ENCODE results near the gene GLRA1.

GLRA1 gene

DNA sequence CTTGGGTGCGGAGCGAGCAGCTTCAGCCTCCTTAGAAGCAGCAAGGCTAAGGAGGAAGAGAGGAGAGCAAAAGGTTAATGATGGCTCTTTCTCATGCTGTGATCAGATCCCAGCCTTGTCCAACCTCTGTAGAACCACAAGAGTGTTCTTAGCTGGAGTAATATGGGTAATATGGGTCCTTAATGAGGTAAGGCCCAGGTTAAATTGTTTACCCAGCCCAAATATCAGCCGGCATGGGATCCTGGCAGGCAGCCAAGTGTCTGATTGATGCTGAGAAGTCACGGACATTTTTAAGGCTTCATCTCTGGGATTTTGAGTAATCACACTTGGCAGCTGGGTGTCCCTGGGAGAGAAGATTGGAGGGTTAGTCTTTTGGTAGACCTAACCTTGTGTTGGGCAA, 32.3 kb downstream of the GLRA1 start:
- Mint-ChIP-seq H3K27ac (no peak overlapping the region), H3K4me1 (peaks cover 22% of the 10 kb centered on the region), H3K4me3 (no peak overlapping the region), H3K36me3 (ENCODE audit: low read depth) (no peaks in the 10 kb centered on the region), H3K9me3 (no peaks in the 10 kb centered on the region), H3K27me3 (ENCODE audit: low read depth) (no peaks in the 10 kb centered on the region)
- no peak for TF ChIP-seq CTCF (IDR thresholded peaks at IDR 0.05; ENCODE audit: unreplicated experiment in 3 of 3)

DNA sequence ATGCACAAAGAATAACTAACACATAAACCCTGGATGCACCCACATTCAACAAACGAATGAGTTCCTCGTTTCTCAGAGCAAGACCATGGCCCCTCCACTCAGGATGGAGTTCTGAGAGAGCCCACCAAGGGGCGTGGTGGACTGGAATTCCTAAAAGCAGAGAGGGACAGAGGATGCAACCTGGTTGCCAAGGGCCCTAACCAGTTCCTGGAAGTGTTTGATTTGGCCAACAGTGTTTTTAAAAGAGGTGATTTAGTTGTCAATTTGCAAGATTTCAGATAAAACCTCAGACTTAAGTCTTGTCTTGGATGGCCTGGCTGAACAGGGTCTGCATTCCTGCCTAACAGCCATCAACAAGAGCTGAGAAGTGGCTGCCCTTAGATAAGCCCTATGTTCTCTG, 34.4 kb downstream of the GLRA1 start:
- H3K4me1 Mint-ChIP-seq, result peaks cover 4% of the 10 kb centered on the region
- no peaks in the 10 kb centered on the region for H3K36me3 Mint-ChIP-seq (ENCODE audit: low read depth)
- H3K27me3 Mint-ChIP-seq (ENCODE audit: low read depth), result no peaks in the 10 kb centered on the region
- no peak for TF ChIP-seq CTCF (IDR thresholded peaks at IDR 0.05; ENCODE audit: unreplicated experiment in 3 of 3)
- no peak overlapping the region for H3K27ac Mint-ChIP-seq
- H3K9me3 Mint-ChIP-seq, result no peaks in the 10 kb centered on the region
- no peak overlapping the region for H3K4me3 Mint-ChIP-seq

- no peak overlapping the region for H3K4me3 Mint-ChIP-seq
- H3K27ac Mint-ChIP-seq, result no peak overlapping the region
- H3K4me1 Mint-ChIP-seq, result peaks cover 4% of the 10 kb centered on the region
- no peaks in the 10 kb centered on the region for H3K36me3 Mint-ChIP-seq (ENCODE audit: low read depth)
- H3K27me3 Mint-ChIP-seq (ENCODE audit: low read depth), result no peaks in the 10 kb centered on the region
- TF ChIP-seq CTCF (IDR thresholded peaks at IDR 0.05; ENCODE audit: unreplicated experiment in 3 of 3), result no peak
- H3K9me3 Mint-ChIP-seq, result no peaks in the 10 kb centered on the region
Measured at GRCh38 chr5:151889614-151890013, 35.0 kb downstream of the GLRA1 start.

GRCh38 chr5:151886546-151887275, 37.9 kb downstream of the GLRA1 start:
- no peak for TF ChIP-seq CTCF (IDR thresholded peaks at IDR 0.05; ENCODE audit: unreplicated experiment in 3 of 3)
- Mint-ChIP-seq H3K27me3 (ENCODE audit: low read depth) (no peaks in the 10 kb centered on the region), H3K27ac (no peak overlapping the region), H3K4me3 (no peak overlapping the region), H3K9me3 (no peaks in the 10 kb centered on the region), H3K36me3 (ENCODE audit: low read depth) (no peaks in the 10 kb centered on the region), H3K4me1 (peaks cover 4% of the 10 kb centered on the region)

DNA sequence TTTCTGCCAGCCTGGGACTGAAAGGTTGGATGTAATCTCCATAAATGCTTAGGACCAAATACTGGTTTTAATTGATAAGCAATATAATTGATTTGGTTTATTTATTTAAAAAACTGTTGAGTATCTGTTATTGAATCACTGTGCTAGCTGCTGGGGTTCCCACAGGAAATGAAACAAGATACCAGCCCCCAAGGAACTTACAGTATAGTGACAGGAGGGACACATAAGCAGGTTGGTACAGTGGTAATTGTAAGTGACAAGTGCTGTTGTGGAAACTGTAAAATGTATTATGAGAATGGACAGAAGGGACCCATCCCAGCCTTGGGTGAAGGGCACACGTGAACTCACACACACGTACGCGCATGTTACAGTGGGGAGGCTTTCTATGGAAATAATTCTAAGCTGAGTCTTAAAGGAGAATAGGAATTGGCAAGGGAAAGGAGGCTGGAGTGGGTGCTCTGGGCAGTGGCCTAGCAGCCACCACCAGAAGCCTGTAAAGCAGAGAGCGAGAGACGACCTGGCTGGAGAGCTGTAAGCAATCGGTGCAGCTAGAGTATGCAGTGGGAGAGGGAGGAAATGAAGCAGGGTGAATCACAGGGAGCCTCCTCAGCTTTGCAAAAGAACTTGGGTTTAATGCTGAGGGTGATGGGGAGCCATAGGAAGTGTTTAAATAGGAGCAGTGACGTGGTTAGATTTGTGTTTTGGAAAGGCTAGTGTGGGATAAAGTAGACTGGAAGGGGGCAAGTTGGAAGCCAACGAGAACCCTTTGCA, 39.3 kb downstream of the GLRA1 start:
- Mint-ChIP-seq H3K36me3 (ENCODE audit: low read depth) (no peaks in the 10 kb centered on the region), H3K4me1 (peaks cover 11% of the 10 kb centered on the region), H3K27me3 (ENCODE audit: low read depth) (no peaks in the 10 kb centered on the region), H3K4me3 (no peak overlapping the region), H3K27ac (no peak overlapping the region), H3K9me3 (no peaks in the 10 kb centered on the region)
- no peak for TF ChIP-seq CTCF (IDR thresholded peaks at IDR 0.05; ENCODE audit: unreplicated experiment in 3 of 3)
